HCT116 (cell line): ENCODE results near the gene TCF7L2. TPM values are rescaled to one million over a fixed set of nuclear protein-coding genes. Genes with fewer than 3 reads are reported as not detected.

ENCODE experiments used
- ATAC-seq: fragments of 200-7000 bp; cut with Tn5 transposase; 2 replicates; pipeline ENCODE4 v1.9.1; 2020; ENCODE audit warnings: mild to moderate bottlenecking, moderate library complexity
- BruUV-seq: library from RNA; stranded (reverse); fragments of 400-500 nt; replicated peaks from 2 replicates; lab custom pipeline; 2021; lab: Mats Ljungman, UMichigan
- CTCF ChIA-PET: fragments of 300-600 bp; sonication (Branson Sonifier 250); formaldehyde crosslinking; loops from one replicate; lab custom pipeline; 2021; ENCODE audit warnings: antibody characterized with exemption; lab: Charles Lee
- POLR2A ChIA-PET: fragments of 300-600, 350-600 bp; sonication (Branson Sonifier 250); formaldehyde crosslinking; loops from one replicate; lab custom pipeline; 2021; ENCODE audit warnings: antibody characterized with exemption; lab: Charles Lee
- RAD21 ChIA-PET, 2 experiments: fragments of 300-600 bp; sonication (Branson Sonifier 250); formaldehyde crosslinking; loops; one replicate each; lab custom pipeline; 2023; ENCODE audit warnings: low total read pairs in 2 of 2; ENCODE audit not compliant: uncharacterized antibody in 2 of 2, unreplicated experiment in 2 of 2, low non-redundant PET in 1 of 2; lab: Charles Lee
- DNase-seq: peaks from one replicate; pipeline ENCODE4 v3.0.0-alpha.2; 2010; ENCODE audit warnings: low read depth, low spot score
- H2AFZ ChIP-seq: fragments of 200-600 bp; shearing (Covaris generic), sonication (generic); 2 replicates; pipeline ENCODE4 v1.6.1; 2017; ENCODE audit warnings: low read depth, mixed run types, mixed read lengths, antibody characterized with exemption, low read length; ENCODE audit not compliant: poor library complexity, severe bottlenecking
- H3K27ac ChIP-seq: 2 replicates; pipeline ENCODE4 v1.5.1; 2012; ENCODE audit warnings: low read depth, low read length
- H3K27me3 ChIP-seq: fragments of 200-600 bp; sonication (generic); 2 replicates; pipeline ENCODE4 v1.6.1; 2016; ENCODE audit warnings: mixed run types, low read length, mixed read lengths; ENCODE audit not compliant: insufficient read depth
- H3K36me3 ChIP-seq, 2 experiments: fragments of 200-500 bp in 1 of 2; fragments of 200-600 bp in 1 of 2; sonication (Bioruptor generic) in 1 of 2; sonication (generic) in 1 of 2; 2 replicates each; pipeline versions ENCODE4 v1.5.1 to v1.6.1; 2014 to 2016; ENCODE audit warnings: low read length in 2 of 2, inconsistent platforms in 1 of 2, mixed read lengths in 1 of 2, mixed run types in 1 of 2; ENCODE audit not compliant: insufficient read depth in 2 of 2, control insufficient read depth in 1 of 2
- H3K4me1 ChIP-seq, 2 experiments: fragments of 200-600 bp in 1 of 2; sonication (generic) in 1 of 2; 2 replicates each; pipeline versions ENCODE4 v1.5.1 to v1.6.1; 2012 to 2017; ENCODE audit warnings: low read length in 2 of 2, inconsistent platforms in 1 of 2, mild to moderate bottlenecking in 1 of 2, mixed read lengths in 1 of 2, mixed run types in 1 of 2, moderate library complexity in 1 of 2; ENCODE audit not compliant: insufficient read depth in 2 of 2, control insufficient read depth in 1 of 2
- H3K4me2 ChIP-seq: fragments of 200-600 bp; sonication (generic); 2 replicates; pipeline ENCODE4 v1.6.1; 2017; ENCODE audit warnings: mixed run types, low read length, mixed read lengths
- H3K4me3 ChIP-seq, 2 experiments: fragments of 200-600 bp in 1 of 2; sonication (generic) in 1 of 2; replicated peaks in 1 of 2; 2 replicates each; pipeline ENCODE4 v1.5.1; 2011 to 2016; ENCODE audit warnings: low read length in 2 of 2, control low read depth in 1 of 2, low read depth in 1 of 2, mild to moderate bottlenecking in 1 of 2, mixed read lengths in 1 of 2, mixed run types in 1 of 2
- H3K79me2 ChIP-seq: fragments of 200-600 bp; sonication (generic); 2 replicates; pipeline ENCODE4 v1.6.1; 2017; ENCODE audit warnings: mild to moderate bottlenecking, mixed run types, low read length, moderate library complexity, mixed read lengths; ENCODE audit not compliant: insufficient read depth
- H3K9ac ChIP-seq: fragments of 200-600 bp; sonication (generic); 2 replicates; pipeline ENCODE4 v1.6.1; 2016; ENCODE audit warnings: low read length, mixed read lengths
- H3K9me2 ChIP-seq: fragments of 200-600 bp; sonication (generic), shearing (Covaris generic); 2 replicates; pipeline ENCODE4 v1.6.1; 2017; ENCODE audit warnings: mixed run types, mild to moderate bottlenecking, moderate library complexity; ENCODE audit not compliant: insufficient read depth
- H3K9me3 ChIP-seq, 2 experiments: fragments of 200-500 bp in 1 of 2; fragments of 200-600 bp in 1 of 2; sonication (Bioruptor generic) in 1 of 2; sonication (generic) in 1 of 2; 2 replicates each; pipeline ENCODE4 v1.6.1; 2014 to 2017; ENCODE audit warnings: low read length in 2 of 2, mixed read lengths in 2 of 2, inconsistent platforms in 1 of 2, low read depth in 1 of 2, mild to moderate bottlenecking in 1 of 2, mixed run types in 1 of 2, moderate library complexity in 1 of 2; ENCODE audit not compliant: control insufficient read depth in 1 of 2, insufficient read depth in 1 of 2
- H4K20me1 ChIP-seq: fragments of 200-600 bp; sonication (generic), shearing (Covaris generic); 2 replicates; pipeline ENCODE4 v1.6.1; 2017; ENCODE audit warnings: mixed run types, mild to moderate bottlenecking, moderate library complexity; ENCODE audit not compliant: insufficient read depth
- CBX3 ChIP-seq: IDR thresholded peaks from 2 replicates; pipeline ENCODE4 v1.6.1; 2012; ENCODE audit warnings: low read depth
- CTCF ChIP-seq, 3 experiments: fragments of 200-600 bp in 1 of 3; sonication (generic) in 1 of 3; IDR thresholded peaks in 2 of 3; conservative IDR thresholded peaks in 1 of 3; 2 replicates each; pipeline ENCODE4 v1.5.1; 2012 to 2017; ENCODE audit warnings: low read depth in 2 of 3, low read length in 2 of 3, antibody characterized with exemption in 1 of 3, borderline replicate concordance in 1 of 3, control low read depth in 1 of 3, mild to moderate bottlenecking in 1 of 3, mixed read lengths in 1 of 3, mixed run types in 1 of 3, moderate library complexity in 1 of 3; ENCODE audit not compliant: insufficient read depth in 1 of 3
- FOSL1 ChIP-seq: IDR thresholded peaks from 2 replicates; pipeline ENCODE4 v1.6.1; 2012; ENCODE audit warnings: low read depth
- POLR2A ChIP-seq: IDR thresholded peaks from 2 replicates; pipeline ENCODE4 v1.7.0; 2011; ENCODE audit warnings: borderline replicate concordance; ENCODE audit not compliant: insufficient read depth, insufficient read length; ENCODE audit errors: extremely low read depth
- POLR2AphosphoS5 ChIP-seq: IDR thresholded peaks from 2 replicates; pipeline ENCODE4 v1.6.1; 2011; ENCODE audit warnings: mild to moderate bottlenecking, low read depth, low read length, moderate library complexity
- TCF7L2 ChIP-seq: IDR thresholded peaks from 2 replicates; pipeline ENCODE4 v1.7.0; 2011; ENCODE audit warnings: borderline replicate concordance, inconsistent platforms; ENCODE audit not compliant: insufficient read depth, insufficient read length; ENCODE audit errors: extremely low read depth
- YY1 ChIP-seq: IDR thresholded peaks from 2 replicates; pipeline ENCODE4 v1.6.1; 2011; ENCODE audit warnings: low read length, low read depth, moderate library complexity, mild to moderate bottlenecking; ENCODE audit not compliant: insufficient replicate concordance; ENCODE audit errors: extremely low read depth
- intact Hi-C: fragments of 100-400 bp; cut with micrococcal nuclease; formaldehyde crosslinking; loops from 2 replicates; pipeline ENCODE4 v1.10.0; 2022
- total RNA-seq: library from RNA; stranded (reverse); gene quantifications from one replicate; pipeline ENCODE4 v1.2.1, GENCODE V29; 2021; ENCODE audit not compliant: unreplicated experiment

The TCF7L2 gene
- total RNA-seq, 1 experiment from 2014 or later = 164 TPM

GRCh38 chr10:112953174-112954159 lies 3.4 kb downstream of the TCF7L2 start (continued):
- TF ChIP-seq YY1 (no peak), FOSL1 (no peak), CBX3 (no peak), POLR2A (no peak), POLR2AphosphoS5 (no peak; the same call in none of the 2 replicates)

GRCh38 chr10:112954974-112955581 lies 5.0 kb downstream of the TCF7L2 start:
- no peaks in the 10 kb centered on the region for H3K9me3 ChIP-seq
- intact Hi-C loops = loop anchor here (2.0 to 10.0 kb wide), 6 partner anchors 132 to 570 kb away; no protein-coding TSS in a partner anchor
- POLR2A ChIA-PET = interaction anchor here (0.9 to 1.7 kb wide), 2 partner anchors 22 to 32 kb away, joined by 3 read pairs; no protein-coding TSS in a partner anchor
- BruUV-seq = no TSS peak
- no peaks in the 10 kb centered on the region for H3K9me2 ChIP-seq
- H3K4me2 ChIP-seq = peak overlapping the region; percentile 83
- H3K4me3 ChIP-seq = peak overlapping the region; percentile 73 to 78
- no peak for DNase-seq
- TF ChIP-seq TCF7L2 = no peak
- no peak for TF ChIP-seq CTCF (IDR thresholded peaks at IDR 0.05 in 2 of 3, conservative IDR thresholded peaks at IDR 0.05 in 1 of 3; ENCODE audit: borderline replicate concordance in 1 of 3, insufficient read depth in 1 of 3, low read depth in 2 of 3, low read length in 2 of 3)
- TF ChIP-seq, all 23 proteins: peak for 0
- no peaks in the 10 kb centered on the region for H4K20me1 ChIP-seq
- CTCF ChIA-PET = no interaction called here
- peaks cover 66 to 74% of the 10 kb centered on the region in 2 experiments for H3K4me1 ChIP-seq
- no peaks in the 10 kb centered on the region for H3K27me3 ChIP-seq
- no peak for ATAC-seq
- no peak overlapping the region for H2AFZ ChIP-seq
- H3K9ac ChIP-seq = peak overlapping the region; percentile 92
- peaks cover 20 to 42% of the 10 kb centered on the region in 2 experiments for H3K36me3 ChIP-seq
- peak overlapping the region; percentile 100 for H3K27ac ChIP-seq
- RAD21 ChIA-PET = no interaction called here
- H3K79me2 ChIP-seq = peaks cover 95% of the 10 kb centered on the region
